HG02840 (cell line): Measurements from ENCODE around the gene COL26A1.
"Not testable (repeated sequence)": the region's sequence is repeated elsewhere in the genome, so short reads cannot be mapped to it uniquely, and the experiment has no call there.

Experiments used
- ATAC-seq: cut with Tn5 transposase; IDR thresholded peaks from one replicate; pipeline ENCODE4 v1.9.1; 2021; ENCODE audit warnings: mild to moderate bottlenecking, moderate library complexity, moderate number of reproducible peaks; ENCODE audit not compliant: unreplicated experiment, low FRiP score

COL26A1 gene

DNA sequence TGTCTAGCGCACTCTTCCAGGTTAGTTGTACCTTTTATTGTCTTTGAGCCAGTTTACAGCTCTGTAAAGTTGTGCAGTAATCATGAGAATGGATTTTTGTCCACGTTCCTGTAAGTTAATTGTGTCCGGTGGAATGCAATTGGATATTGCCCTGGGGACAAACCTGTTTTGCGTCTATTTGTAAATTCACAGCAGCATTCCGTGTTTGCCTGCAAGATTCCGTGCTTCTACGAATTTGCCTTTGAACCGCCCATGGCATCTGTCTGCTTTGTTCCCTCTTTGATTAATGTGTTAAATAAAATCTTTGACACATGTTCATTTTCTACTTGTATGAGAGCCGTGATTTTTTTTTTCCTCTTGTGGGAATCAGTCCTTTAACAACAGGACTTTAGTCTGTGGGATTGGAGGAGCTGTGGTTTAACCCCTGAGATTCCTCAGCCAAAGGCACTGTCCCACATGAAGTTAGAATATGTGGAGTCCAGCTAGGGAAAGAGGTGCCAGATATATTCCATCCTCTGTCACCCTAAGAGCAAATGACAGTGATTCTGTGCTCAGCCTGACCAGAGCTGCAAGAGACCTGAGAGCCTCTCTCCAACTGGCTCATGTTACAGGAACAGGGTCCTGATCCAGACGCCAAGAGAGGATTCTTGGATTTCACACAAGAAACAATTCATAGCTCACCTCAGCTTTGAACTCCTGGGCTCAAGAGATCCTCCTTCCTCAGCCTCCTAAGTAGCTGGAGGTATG is 126.3 kb downstream of the COL26A1 start:
- ATAC-seq = no peak

DNA sequence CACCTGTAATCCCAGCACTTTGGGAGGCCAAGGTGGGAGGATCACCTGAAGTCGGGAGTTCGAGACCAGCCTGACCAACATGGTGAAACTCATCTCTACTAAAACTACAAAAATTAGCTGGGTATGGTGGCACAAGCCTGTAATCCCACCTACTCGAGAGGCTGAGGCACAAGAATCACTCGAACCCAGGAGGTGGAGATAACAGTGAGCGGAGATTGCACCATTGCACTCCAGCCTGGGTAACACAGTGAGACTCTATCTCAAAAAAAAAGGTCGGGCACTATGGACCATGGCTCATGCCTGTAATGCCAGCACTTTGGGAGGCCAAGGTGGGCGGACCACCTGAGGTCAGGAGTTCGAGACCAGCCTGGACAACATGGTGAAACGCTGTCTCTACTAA is 127.8 kb downstream of the COL26A1 start:
- not testable (repeated sequence) for ATAC-seq

DNA sequence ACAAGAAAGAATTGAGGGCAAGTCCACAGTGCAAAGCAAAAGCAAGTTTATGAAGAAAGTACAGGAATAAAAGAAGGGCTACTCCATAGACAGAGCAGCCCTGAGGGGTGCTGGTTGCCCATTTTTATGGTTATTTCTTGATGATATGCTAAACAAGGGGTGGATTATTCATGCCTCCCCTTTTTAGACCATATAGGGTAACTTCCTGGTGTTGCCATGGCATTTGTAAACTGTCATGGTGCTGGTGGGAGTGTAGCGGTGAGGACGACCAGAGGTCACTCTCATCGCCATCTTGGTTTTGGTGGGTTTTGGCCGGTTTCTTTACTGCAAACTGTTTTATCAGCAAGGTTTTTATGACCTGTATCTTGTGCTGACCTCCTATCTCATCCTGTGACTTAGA is 128.8 kb downstream of the COL26A1 start:
- ATAC-seq = not testable (repeated sequence)

DNA sequence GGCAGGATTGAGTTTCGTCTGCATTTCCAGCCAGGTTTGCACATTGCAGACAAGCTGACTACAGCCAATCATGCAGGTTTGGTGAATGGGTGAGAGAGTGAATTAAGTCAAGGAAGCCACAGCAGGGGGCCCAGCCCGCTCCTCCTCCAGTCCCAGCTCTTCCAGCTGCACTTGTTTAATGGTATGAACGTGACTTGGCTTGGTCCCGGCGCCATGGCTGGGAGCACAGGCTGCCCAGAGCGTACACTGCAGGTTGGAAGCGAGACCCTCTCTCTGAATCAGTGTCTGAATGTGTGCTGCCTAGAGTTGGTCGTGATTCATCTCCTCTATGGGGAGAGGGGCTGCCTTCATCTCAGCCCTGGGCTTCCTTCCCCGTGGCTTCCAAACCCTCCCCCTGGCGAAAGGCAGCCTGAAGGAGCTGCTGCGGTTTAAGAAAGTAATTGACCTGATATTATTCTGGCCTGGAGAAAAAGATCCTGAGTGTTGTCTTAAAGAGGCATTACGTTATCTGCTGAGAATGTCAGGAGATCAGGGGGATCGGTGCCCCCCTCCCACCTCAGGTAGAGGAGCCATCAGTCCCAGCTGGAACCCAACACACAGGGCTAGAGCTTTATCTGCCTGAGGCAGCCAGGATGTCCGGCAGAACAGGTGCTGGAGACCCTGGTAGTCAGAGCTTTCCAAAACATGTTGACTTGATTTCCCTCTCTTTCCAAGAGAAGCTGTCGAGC is 132.1 kb downstream of the COL26A1 start:
- ATAC-seq = no peak

DNA sequence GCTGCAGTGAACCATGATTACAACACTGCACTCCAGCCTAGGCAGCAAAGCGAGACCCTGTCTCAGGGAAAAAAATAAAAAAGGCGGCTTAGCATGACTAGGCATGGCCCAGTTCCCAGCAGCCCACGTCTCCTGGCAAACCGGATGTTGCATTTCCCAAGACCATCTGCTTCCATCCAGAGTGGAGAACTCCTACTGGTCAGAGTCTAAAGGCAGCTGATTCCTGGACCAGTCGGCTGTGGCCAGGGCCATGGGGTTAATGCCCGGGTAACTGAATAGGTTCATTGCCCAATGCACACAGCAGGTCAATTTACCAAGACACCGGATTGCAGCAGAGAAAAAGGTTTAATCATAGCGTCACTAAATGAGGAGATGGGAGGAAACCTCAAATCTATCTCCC is 133.3 kb downstream of the COL26A1 start:
- ATAC-seq = no peak

DNA sequence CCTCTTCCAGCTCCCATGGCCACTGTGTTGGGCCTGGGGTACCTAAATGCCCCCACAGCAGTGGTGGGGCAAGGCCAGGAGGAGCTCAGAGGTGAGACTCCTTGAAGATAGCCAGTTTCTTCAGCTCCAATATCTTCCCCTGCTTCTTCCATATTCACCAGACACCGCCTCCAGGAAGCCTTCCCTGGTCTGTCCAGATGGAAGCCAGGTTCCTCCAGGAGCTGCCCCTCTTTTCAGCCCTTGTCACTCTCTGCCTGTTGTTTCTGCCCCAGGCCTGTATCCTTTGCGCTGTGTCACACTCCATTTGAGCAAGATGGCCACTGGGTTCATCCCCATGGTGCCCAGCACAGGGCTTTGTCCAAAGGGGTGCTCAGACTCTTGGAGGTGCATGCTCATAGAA is 138.7 kb downstream of the COL26A1 start:
- ATAC-seq = no peak

DNA sequence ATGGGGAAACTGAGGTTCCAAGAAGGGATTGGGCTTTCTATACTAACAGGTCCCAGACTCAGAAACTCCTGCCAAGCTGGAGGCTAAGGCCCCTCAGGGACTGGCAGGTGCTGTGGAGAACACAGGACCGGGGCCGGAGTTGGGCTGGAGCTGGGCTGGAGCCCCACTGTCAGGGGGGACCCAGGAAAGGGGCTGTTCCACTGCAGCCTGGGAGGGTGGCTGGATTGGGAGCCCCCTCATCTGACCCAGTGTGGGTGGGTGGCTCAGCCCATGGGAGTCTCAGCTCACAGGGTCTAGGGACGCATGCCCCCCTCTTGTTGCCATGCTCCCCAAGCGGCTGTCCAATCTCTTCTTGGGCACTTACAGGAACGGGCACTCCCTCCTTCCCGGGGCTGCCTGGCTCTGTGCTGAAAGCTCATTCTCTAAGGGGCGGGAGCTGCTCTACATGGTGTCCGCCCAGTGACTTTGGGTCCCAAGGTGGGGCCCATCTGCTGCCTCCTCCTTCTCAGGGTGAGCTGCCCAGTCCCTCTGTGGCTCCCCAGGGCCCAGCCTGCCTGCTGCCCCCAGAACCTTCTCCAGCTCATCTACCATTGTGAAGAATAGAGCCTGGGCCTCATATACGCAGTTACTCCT is 139.9 kb downstream of the COL26A1 start:
- ATAC-seq = no peak

DNA sequence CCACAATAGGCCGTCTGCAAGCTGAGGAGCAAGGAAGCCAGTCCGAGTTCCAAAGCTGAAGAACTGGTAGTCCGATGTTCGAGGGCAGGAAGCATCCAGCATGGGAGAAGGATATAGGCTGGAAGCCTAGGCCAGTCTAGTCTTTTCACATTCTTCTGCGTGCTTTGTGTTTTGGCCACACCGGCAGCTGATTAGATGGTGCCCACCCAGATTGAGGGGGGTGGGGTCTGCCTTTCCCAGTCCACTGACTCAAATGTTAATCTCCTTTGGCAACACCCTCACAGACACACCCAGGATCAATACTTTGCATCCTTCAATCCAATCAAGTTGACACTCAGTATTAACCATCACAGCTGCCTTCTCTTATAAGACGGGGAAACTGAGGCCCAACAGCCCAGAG is 142.8 kb downstream of the COL26A1 start:
- not testable (repeated sequence) for ATAC-seq

DNA sequence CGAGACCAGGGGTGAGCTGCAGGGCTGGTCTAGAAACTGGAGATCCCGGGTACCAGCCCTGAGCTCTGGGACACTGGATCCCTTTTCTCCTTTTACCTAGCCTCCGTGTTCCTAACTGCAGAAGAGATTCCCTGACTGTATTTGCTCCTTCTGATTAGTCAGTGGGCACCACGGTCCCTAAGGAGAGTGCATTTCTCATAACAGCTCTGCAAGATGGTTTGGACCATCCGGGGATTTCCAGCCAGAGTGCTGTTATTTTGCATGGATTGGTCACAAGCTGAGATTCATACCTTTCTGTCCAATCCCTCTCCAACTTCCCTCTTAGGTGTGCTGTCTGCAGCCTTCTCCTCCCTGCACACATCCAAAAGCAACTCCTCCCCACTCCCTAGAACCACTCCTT is 143.9 kb downstream of the COL26A1 start:
- ATAC-seq = no peak

DNA sequence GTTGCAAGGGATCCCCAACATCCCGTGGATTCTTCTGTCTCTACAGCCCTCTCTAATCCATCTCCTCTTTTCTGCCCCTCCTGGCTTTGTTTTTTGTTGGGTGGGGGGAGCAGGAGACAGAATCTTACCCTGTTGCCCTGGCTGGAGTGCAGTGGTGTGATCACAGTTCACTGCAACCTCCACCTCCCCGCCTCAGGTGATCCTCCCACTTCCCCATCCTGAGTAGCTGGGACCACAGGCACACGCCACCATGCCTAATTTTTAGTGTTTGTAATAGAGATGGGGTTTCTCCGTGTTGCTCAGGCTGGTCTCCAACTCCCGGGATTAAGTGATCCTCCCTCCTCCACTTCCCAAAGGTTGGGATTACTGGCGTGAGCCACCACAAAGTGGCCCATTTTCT is 144.7 kb downstream of the COL26A1 start:
- ATAC-seq = no peak

DNA sequence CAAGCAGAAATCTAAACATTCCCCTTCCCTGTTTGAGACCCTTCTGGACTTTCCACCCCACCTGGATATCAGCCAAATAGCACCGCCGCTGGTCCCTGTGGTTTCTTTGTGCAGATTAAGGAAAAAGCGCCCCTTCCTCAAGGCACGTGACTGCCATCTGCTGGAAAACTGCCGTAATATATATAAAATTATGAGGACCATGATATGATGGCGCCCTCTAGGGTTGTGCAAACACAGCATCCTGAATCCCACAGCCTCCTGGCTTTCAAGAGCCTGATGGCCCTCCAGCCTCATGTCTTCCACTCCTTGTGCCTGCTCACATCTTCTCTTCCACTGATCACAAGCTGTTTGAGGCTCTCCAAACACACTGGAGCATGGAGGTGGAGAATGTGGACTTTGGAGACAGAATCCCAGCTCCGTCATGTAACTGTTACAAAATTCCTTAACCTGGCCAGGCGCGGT is 145.1 kb downstream of the COL26A1 start:
- no peak for ATAC-seq

DNA sequence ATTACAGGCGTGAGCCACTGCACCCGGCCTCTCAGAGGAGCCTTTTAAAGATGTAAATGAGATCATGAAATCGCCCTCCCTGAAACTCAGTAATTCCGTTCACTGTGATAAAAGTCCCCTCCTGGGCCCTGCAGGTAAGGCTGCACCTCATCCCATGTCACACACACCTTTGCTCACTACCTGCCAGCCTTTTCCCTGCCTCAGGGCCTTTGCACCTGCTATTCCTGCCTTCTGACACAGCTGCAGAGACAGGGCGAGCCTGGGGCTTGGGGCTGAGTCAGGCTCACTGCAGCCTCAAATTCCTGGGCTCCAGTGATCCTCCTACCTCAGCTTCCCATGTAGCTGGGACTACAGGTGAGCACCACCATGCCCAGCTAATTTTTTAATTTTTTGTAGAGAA is 147.6 kb downstream of the COL26A1 start:
- ATAC-seq = no peak

DNA sequence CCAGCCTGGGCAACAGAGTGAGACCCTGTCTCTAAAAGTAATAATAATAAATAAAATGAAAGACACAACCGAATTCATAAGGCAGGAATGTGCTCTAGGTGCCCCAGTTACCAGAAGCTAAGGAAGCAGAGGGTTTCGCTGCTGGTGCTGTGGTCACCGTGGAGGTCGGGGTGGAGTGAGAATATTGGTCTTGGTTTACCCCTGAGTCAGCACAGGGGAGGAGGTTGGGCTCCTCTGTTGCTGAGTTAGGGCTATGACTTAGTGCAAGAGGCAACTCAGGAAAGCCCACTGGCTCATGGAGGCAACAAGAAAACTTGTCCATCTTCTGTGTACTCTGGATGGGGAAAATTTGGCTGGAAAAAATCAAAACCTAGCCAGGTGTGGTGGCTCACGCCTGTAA is 149.3 kb downstream of the COL26A1 start:
- no peak for ATAC-seq

DNA sequence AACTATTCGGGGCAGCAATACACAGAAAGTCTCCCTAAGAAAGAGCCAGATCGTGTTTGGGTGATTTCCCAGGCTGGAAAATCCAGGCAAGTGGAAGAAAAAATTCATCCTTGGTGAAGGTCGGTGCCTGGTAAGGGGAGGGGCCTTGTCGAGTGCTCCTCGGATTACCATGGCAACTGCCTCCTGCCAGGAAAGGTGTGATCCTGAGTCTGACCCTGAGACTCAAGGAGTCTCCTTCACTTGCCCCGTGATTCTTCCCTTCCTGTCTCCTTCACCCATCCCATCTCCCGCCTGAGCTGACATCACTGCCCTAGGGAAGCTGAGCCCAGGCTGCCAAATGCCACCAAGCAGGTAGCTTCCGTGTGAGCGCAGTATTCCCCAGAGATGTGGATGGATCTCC is 154.2 kb downstream of the COL26A1 start:
- no peak for ATAC-seq

DNA sequence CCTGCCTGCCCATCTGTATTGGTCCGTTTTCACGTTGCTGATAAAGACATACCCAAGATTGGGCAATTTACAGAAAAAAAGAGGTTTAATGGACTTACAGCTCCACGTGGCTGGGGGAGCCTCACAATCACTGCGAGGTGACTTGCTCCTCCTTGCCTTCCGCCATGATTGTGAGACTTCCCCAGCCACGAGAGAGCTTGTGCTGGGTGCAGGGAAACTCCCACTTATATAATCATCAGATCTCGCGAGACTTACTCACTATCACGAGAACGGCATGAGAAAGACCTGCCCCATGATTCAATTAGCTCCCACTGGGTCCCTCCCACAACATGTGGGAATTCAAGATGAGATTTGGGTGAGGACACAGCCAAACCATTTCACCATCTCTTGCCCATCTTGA is 154.6 kb downstream of the COL26A1 start:
- no peak for ATAC-seq

DNA sequence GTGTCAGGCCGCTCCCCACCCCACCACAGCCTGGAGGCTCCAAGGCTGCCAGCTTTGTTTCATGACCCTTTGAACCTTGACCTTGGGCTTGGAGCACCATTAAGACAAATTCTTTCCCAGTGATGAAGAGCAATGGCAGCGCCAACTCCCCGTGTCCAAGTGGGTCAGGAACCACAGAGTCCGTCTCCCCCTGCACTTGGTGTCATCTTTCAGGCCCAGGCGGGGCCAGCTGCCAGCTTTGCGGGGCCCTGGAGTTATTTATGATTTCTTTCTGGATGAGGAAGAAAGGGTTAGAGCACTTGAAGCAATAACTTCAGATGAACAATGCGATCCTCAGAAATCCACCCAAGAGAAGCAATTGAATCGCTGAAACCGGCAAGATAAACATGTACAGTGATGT is 155.7 kb downstream of the COL26A1 start:
- no peak for ATAC-seq

DNA sequence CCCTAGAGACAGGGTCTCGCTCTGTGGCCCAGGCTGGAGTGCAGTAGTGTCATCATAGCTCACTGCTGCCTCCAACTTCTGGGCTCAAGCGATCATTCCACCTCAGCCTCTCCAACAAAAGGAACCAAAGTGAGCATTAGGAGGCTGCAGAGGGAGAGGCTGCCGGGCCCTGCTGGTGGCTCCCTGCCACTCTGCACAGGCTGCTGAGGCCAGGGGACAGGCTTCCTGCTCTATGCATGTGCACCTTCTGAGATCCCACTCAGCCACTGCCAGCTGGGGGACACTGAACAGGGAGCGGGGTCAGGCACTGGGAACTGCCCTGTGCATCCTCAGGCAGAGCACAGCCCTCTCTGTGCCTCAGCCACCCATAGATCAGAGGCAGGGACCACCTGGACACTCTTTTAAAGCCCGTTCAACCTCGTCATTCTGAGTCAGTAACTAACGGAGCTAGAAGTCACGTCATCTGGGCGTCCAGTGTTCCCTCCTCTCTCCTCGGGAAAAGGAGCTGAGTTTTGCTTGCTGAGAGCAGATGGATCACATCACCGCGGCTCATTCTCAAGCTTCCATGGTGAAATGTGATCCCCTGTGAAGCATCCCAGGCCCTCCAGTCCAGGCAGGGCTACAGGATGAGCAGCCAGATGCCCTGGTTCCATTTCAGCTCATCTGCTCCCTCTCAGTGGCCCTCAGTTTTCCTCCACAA is 156.8 kb downstream of the COL26A1 start:
- ATAC-seq = no peak

DNA sequence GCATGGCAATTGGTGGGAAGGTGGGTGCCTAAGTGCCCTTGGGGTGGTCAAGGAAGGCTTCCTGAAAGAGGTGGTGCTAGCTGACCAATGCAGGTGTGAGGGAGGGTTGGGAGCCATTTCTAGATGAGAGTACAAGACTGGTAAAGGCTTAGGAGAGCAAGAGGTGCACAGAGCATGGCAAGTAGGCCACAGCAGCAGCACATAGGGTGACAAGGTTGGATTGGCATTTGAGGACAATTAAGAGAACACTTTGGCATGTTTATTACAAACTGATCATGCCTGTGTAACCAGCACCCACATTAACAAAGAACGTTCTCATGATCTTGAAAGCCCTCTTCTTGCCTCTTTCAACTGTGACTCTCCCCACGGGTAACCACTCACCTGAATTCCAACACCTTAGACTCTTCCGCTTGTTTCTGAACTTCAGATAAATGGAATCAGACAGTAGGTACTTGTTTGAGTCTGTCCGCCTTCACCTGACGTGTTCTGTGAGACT is 158.8 kb downstream of the COL26A1 start:
- ATAC-seq = no peak

DNA sequence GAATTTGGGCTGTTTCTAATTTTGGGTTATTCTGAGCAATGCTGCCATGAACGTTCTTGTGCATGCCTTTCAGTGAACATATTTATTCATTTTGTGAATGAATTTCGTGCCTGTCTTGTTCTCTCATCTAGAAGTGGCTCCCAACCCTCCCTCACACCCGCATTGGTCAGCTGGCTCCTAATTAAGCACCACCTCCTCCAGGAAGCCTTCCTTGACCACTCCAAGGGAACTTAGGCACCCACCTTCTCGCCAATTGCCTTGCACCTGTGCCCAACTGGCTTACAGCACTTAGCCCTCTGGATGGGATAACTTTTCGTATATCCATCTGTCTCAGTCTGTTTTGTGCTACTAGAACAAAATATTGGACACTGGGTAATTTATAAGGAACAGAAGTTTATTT is 159.3 kb downstream of the COL26A1 start:
- no peak for ATAC-seq

DNA sequence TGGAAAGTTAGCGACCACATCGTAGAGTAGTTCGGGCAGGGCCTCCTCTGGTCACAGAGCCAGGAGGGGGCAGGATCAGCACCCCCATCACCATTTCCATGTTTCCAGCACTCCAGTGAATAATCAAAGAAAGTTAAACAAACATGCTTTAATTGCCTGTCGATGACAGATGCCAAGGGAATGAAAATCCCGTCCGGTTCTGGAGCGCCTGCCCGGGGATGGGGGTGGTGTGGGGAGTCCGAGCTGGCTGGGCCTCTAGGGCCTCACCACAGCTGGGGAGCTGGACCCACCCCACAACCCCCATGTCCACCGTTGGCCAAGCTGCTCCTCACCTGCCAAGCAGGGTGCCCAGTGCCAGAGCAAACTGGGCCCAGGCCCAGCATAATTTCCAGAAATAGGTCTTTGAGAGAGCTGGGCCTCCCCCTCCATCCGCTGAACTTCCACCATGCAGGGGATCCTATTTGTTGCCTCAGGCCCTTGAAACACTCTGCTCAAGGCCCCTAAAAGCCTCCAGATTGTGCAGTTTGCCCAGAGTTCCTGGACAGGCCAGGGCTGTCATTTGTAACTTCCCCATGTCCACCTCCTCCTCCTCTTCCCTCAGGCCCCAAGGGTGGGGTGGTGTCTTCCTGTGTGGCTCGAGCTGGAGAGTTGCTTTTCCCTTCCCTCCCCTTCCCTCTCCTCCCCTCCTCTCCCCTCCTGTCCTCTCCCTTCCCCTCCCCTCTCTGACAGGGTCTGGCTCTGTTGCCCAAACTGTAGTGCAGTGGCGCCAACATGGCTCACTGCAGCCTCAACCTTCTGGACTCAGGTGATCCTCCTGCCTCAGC is 165.4 kb downstream of the COL26A1 start:
- ATAC-seq = no peak
